HG02759 (cell line): ENCODE results near the gene GRIN2C.

Experiments used
- ATAC-seq: cut with Tn5 transposase; IDR thresholded peaks from one replicate; pipeline ENCODE4 v1.9.1; 2021; ENCODE audit warnings: mild to moderate bottlenecking, moderate library complexity; ENCODE audit not compliant: unreplicated experiment

GRIN2C gene

DNA sequence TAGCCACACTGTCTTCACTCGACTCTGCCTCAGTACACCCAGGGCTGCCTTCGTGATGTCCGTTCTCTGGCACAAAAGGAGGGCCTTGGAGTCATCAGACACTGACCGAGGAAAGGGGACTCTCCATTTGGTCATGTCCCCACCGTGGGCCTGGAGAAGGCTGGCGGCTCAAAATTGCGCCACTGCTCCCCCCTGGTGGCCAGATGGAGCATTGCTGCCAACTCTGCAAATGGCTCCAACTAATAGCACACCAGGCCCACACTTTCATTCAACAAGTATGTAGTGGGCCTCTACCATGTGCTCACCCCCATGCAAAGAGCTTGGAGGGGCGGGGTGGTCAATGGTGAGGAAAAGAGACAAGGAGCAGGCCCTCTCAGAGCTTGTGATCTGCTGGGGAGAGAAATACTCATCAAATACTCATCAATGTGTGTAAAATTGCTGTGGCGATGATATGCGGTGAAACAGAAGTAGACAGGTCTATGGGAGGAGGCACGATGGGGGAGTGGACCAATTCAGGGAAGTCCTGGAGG, 5.2 kb upstream of the GRIN2C start:
- peak; percentile 38 for ATAC-seq

DNA sequence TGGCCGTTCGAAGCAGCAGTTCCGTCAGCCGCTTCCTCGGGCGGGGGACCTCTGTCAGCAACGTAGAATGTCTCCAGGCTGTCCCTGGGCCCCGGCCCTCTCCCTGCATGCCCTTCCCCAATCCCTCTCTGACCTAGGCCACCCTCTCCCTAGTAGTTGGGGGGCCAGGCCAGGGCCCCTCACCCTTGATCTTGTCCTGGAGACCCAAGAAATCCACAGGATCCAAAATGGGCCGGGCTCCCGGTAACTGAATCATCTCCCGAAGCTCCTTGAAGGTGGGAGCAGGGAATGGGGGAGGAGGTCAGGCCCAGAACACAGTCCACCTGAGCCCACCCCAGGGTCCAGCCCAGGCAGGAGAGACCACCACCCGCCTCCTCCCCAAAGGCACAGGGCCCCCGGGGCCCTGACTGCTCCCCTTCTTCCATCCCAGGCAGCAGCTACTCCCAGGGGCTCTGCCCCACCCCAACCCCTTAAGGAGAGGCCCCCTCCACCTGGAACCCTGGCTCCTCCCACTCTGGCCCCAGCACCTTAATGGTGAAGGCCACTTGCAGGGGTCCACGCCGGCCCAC, 4.7 kb upstream of the GRIN2C start:
- ATAC-seq, result no peak

DNA sequence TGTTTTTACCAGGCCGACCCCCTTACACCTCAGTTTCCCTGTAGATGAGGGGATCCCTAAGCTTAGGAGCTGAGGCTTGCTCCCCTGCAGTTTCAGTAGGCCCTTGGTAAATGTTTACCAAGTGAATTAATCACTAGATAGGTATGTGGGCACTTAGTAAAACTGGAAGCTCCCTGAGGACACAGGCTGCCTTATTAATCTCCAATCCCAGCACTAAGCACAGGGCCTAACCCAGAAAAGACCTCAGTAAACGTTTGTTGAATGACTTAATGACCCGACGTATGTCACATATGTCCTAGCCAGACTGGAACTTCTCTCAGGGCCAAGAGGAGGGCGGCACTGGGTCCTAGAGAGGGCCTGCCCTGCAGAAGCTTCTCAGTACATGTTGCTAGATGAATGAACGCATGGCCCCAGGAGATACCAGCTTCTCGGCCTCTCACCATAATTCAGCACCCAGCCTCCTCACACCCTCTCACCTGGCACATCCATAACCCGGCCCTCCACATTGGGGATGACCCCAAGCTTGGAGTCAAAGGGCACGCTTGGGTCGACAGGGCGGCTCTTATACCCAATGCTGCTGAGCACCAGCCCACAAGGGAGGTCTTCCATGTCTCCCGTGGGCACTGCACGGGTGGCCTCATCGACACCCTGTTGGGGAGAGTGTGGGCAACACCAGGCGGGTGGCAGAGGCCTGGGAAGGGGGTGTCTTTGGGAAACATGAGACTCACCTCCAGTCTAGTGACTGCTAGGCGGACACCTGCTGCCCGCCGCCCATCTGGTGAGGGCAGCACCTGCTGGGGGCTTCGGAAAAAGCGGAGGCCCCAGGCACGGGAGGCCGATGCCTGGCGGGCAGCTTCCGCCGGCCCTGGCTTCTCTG, 4.0 kb upstream of the GRIN2C start:
- ATAC-seq, result no peak

DNA sequence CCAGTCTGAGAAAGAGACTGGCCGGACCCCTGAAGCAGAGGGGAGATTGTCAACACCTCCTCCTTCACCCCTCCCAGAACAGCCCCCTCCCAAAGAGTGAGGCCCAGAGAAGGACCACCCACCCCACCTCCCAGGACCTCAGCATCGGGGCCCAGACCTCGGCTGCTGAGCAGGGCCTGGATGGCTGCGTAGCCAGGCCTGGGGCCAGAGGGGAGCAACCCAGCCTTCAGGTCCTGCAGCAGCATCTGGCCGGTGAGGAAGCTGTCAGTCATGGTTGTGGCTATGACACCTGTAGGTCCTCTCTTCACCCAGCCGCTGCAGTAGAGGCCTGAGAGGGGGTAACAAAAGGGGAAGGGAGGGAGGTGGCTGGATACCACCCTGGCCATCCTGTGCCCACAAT, 3.2 kb upstream of the GRIN2C start:
- ATAC-seq, result no peak

DNA sequence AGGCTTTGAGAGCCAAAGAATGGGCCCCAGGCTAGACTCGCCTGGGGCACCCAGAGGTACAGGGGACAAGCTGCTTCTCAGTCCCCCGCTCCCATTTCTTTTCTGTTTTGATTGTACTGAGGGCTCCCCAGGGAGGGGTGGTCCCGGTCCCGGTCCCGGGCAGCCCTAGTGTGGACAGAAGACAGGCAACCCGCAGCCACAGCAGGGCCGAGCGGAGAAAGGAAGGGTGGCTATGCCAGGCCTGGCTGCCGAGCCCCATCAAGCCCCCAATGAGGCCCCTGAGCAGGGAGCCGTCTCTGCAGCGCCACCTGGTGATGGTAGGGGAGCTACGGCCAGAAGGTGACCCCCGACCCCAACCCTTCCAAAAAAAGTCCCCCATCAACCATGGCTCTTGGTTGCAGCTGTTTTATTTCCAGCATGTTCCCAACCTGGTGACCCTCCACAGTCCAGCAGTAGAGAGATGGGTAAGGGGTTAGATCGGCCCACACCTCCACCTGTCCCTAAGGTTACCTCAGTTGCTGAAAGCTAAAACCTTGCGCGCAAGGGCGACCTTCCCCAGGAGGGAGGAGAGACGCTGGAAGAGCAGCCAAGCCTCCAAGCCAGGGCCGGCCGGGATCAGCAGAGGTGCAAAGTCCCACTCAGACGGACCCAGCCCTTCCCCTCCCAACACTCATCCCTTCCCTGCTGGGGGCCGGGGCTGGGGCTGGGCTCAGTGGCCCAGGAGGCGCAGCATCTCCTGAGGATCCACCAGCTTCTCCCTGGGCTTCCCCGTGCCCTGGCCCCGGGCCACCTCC, 2.6 kb upstream of the GRIN2C start:
- ATAC-seq, result no peak

DNA sequence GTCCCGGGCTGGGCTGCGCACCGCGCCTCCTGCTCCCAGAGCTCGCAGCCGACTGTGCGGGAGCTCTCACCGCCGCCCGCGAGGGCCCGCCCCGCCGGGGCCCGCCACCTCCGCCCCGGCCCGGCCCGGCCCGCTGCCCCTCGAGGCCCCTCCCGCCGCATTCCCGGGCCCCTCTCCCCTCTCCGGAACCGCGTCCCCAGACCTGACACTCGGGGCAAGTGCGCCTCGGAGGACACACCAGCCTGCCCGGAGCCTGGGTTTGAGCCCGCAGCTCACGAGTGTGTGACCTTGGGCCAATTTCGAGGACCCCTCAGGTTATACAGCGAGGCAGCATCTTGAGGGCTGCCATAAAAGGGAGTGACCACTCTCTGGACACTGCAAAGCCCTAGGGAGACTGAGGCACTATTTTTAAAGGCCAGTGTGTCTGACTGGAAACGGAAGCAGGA, 2.0 kb upstream of the GRIN2C start:
- no peak for ATAC-seq

DNA sequence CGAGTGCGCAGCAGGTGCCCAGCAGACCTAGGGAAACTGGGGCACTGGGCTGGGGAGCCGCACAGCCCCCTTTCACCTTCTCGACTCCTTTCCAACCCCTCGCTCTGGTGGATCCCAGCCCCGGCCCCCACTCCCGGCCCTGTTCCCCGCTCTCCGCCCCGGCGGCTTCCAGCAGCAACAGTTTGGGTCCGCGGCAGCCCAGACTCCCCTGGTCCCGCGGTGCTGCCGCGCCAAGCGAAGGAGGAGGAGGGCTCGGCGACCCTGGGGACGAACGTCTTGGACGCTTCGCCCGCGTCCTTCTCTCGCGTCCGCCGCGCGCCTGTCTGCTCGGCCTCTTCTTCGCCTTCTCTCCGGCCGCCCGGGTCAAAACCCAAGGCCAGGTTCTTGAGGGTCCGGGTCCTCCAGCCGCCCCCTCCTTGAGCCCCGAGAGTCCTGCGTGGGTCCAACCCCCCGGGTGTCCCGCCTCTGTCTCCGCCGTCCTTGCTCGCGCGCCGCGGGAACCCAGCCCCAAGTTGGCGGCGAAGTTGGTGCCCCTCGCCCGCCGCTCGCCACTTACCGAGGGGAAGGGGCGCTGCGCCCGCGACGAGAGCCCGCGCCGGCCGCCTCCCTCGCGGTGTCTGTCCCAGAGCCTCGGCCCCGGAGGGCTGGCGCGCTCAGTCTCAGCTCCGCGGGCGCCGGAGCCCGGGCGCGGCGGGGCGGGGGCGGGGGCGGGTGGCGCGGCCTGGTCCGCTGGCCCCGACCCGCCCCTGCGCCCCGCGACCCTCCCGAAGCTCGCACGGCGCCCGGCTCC, 1.4 kb upstream of the GRIN2C start:
- ATAC-seq, result no peak

DNA sequence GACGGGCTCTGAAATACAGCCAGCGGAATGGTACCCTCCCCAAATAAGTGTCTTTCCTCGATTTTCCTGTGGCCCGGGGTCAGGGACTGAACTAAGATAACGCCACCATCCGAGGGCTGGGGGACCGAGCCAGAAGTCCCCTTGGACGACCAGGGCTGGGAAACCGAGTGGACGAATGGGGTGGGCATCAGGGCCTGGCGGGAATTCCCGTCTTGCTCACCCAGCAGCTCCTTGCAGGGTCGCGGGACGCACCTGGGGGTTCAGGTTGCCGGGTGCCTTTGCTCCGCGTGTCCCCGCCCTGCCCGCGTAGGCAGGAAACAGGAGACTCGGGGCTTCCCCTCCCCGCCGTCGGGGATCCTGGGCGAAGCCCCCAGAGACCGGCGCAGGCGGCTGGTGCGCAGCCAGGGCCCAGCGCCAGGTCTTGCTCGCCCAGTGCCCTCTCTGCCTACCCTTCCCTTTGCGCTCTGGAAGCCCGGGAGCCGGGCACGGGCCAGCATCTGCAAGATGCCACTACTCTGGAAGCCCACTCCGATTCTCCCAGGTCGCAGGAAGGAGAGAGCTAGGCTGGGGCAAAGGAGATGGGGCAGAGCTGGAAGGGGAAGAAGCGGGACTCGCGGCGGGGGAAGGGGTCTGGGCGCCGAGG, 665 bp upstream of the GRIN2C start:
- ATAC-seq, result no peak

DNA sequence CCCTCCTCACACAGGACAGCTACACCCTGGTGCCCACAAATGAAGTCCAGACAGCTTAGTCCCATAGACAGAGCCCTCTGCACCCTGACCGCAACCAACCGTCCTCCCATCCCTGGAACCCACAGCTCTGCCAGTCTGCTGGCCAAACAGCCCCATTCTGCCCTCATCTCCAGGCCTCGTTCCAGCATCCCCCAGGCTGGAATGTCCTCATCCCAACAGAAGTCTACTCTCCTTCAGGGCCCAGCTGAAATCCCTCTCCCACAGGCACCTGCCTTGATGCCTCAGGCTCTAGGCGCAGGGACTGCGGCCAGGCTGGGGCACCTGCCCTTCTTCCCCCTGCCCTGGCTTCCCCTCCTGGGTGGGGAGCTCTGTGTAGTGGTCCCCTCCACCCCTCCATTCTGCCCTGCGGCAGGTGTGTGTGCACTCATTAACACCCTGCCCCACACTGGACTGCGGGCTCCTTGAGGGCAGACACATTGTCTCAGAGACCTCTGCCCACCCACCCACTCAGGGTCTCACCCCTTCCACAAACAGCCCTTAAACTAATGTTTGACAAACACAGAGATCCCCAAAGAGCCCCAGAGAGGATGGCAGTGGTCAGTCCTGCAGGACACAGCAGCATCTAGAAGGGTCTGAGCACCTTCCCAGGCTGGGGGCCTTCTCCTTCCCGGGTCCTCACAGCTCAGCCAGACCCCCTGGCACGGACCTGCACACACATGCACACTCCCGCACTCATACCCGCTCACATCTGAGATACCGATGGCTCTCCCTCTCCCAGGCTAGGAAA, 820 bp downstream of the GRIN2C start:
- no peak for ATAC-seq

DNA sequence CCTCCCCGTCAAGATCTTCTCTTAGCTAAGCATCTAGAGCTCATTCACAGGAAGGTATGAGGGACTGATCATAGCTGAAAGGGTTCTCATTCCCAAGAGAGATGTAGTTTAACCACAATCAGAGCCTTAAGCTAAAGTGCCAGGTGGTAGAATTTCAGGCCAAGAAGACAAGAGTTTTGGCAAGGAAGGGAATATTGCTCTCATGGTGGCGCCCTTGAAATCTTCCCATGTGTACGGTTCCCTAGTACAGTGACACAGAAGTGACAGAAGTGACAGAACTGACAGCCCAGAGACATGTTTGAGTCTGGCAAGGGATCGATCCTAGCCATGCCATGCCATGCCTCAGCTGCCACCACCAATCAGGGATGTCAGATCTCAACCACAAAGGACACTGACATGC, 2.5 kb downstream of the GRIN2C start:
- ATAC-seq, result no peak

DNA sequence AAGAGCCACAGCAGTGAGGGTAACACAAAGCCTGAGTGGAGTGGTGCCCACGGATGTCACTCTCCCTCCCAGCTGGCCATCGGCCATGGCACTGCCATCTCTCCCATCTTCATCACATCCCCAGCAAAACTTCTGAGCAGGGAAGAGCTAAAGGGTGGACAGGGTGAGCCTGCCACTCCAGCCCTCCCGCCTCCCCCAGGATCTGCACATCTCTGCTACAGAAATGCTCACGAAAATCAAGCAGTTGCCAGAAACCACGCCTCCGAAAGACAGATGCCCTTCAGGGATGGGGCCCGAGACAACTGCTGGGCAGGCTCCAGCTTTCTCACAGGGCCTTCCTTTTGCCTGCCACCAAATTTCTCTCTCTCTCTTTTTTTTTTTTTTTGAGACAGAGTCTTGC, 3.6 kb downstream of the GRIN2C start:
- no peak for ATAC-seq

DNA sequence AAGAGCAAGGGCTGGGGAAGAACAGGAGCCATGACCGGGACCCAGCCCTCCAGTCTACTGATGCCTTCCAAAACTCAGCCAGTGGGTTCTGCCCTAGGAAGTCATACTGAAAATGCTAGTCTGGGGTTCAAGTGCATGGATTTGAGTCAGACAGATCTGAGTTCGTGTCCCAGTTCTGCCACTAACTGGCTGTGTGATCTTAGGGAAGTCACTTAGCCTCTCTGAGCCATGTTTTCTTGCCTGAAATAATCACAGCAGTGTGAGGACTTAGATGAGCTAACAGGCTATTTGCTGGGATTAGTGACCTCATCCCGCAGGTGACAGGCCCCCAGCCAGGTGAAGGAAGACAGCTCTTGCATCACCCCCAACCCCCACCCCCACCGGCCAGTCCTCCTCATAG, 4.4 kb downstream of the GRIN2C start:
- ATAC-seq, result no peak

DNA sequence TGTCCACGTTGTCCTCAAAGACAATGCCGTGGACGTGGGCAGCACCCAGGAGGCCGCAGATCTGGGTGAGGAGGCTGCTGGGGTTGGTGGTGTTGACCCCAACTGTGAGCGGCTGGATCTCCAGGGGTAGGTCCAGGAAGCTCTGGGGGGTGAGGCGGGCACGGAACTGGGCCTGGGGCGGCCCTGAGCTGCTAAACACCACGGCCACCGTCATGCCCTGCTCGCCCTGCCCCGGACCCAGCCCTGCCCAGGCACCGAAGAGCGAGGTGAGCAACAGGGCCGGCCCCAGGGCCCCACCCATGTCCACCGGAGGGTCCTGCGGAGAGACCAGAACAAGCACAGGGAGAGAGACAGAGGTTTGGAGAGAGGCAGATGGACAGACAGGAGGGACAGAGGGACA, 4.9 kb downstream of the GRIN2C start:
- no peak for ATAC-seq

DNA sequence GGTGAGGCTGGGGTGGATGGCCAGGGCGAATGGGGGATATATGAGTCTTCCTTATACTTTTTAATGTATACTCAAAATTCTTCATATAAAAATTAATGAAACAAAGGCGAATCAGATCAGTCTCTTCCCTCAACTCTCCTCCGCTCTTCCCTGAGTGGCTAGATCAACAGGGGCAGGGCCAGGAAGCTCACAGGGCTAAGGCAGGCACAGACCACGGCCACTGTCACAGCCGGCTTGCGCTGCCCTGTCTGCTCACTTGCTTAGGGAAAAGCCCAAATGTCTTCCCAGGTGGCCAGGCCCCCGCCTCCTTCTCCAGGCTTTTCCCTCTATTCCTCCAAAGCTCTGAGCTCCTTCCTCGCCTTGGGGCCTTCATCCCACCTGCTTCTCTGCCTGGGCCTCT, 6.0 kb downstream of the GRIN2C start:
- no peak for ATAC-seq

DNA sequence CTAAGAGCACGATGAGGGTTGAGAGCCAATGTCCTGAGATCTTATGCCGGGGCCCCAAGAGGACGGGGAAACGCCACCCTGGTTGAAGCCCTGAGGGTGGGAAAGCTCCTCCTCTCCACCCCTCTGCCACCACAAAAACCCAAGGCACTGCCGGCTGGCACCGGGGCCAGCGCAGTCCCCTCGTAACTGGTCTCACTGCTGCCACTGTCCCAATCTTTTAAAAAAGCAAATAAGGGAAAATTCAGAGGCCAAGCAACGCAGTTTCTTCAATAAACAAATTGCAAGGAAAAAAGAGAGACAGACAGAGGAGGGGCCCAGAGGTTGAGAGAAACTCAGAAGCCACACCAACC, 6.7 kb downstream of the GRIN2C start:
- ATAC-seq, result no peak

DNA sequence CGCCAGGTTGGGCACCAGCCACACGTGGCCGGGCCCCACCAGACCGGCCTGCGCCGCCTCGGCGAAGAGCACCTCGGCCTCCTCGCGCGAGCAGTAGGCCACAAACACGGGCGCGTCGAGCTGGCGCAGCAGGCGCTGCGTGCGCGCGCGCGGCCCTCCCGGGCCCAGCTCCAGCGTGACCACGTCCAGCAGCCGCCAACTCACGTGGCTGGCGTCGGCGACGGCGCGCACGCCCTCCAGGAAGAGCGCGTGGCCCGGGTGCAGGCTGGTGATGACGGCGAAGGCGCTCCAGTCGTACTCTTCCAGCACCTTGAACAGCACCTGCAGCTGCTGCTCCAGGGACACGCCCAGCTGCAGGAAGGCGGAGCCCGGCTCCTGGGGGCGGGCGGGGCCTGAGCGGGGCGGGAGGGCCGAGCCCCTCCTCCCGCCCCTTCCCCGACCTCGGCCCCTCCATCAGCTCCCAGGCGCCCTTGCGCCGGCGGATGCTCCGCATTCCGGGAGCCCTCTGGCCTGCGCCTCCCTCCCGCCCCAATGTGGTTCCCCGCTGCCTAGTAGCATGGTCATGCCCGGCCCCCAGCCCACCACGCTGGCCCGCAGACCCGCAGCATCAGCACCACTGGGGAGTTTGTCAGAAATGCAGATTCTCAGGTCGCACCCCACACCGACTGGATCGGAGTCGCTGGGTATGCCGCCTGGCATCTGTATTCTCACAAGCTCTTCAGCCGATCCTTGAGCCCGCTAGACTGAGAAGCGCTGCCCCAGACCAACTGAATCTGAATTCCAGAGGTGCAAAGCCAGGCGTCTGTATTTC, 7.2 kb downstream of the GRIN2C start:
- ATAC-seq, result no peak

DNA sequence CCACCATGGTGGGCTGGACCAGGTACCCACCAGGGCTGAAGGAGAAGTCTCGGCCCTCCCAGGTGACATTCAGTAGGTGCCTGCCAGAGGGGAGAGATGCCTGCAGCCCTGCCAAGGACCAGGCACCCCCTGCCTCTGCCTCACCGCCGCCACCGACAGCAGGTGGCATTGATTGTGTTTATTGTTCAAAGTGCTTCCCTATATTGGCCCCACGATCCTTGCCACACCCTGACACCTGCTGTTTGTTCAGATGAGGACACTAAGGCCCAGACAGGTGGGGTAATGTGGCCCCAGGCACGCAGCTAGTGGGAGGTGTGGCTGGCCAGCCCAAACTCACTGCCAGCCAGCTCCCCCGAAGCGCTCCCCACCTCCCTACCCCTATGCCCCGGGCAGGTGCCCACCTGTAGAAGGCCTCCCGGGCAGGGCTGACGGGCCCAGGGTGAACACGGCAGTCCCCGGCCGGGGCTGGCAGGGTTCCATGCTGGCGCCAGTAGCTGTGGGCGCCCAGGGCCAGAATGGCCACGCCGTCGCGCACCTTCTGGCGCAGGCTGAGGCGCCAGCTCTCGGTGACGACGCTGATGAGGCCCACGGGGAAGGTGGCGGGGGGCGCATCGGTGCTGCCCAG, 8.0 kb downstream of the GRIN2C start:
- no peak for ATAC-seq

DNA sequence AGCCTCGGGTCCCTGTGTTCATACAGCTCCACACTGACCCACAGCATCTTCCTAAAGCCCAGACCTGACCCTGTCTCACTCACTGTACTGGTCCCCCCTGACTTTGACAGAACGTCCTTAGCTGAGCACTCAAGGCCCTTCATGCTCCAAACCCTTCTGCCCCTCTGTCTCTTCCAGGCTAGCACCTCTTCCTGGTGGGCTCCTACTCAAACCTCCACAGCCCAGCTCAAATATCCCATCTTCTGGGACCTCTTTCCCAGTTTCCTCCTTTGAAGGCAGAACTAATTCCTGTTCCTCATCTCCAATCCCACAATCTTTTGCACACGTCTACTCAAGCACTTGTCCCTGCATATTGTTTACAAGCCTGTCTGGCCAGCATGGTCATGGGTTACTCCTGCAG, 8.8 kb downstream of the GRIN2C start:
- ATAC-seq, result no peak
